Kidney (tissue), 14 donors: ENCODE results near the gene ADPRHL1. TPM values are rescaled to one million over a fixed set of nuclear protein-coding genes. Genes with fewer than 3 reads are reported as not detected.
A peak's percentile ranks its signal among the peaks of the same experiment; 100 is the strongest.

Source experiments
- DNase-seq, 5 donors: peaks; one replicate each; pipeline ENCODE4 v3.0.0-alpha.2; 2013 to 2020
- FAIRE-seq: peaks from 2 replicates; lab custom pipeline; 2012; peaks lifted over from hg19 to GRCh38; lab: Jason Lieb, UNC
- H3K27ac ChIP-seq, 2 donors: one replicate each; pipeline ENCODE4 v1.7.0; 2013; ENCODE audit warnings: low read depth in 2 of 2, low read length in 2 of 2, inconsistent platforms in 1 of 2
- H3K27me3 ChIP-seq: one replicate; pipeline ENCODE4 v1.7.1; 2013; ENCODE audit warnings: low read length, inconsistent platforms; ENCODE audit not compliant: control insufficient read depth, insufficient read depth
- H3K36me3 ChIP-seq, 3 donors: one replicate each; pipeline versions ENCODE4 v1.7.0 to v1.7.1; 2013; ENCODE audit warnings: low read length in 3 of 3, control low read depth in 1 of 3, inconsistent platforms in 1 of 3; ENCODE audit not compliant: insufficient read depth in 3 of 3, control insufficient read depth in 2 of 3
- H3K4me1 ChIP-seq, 3 donors: one replicate each; pipeline versions ENCODE4 v1.7.0 to v1.7.1; 2013; ENCODE audit warnings: low read length in 3 of 3, inconsistent platforms in 1 of 3, low read depth in 1 of 3; ENCODE audit not compliant: control insufficient read depth in 2 of 3, insufficient read depth in 2 of 3
- H3K4me3 ChIP-seq, 3 donors: one replicate each; pipeline versions ENCODE4 v1.7.0 to v1.8.1; 2013; ENCODE audit warnings: low read length in 3 of 3, control low read depth in 1 of 3, inconsistent platforms in 1 of 3
- H3K9ac ChIP-seq, 3 donors: one replicate each; pipeline versions ENCODE4 v1.7.0 to v1.7.1; 2013; ENCODE audit warnings: low read length in 3 of 3, control low read depth in 1 of 3, inconsistent platforms in 1 of 3
- H3K9me3 ChIP-seq, 3 donors: one replicate each; pipeline versions ENCODE4 v1.7.0 to v1.7.1; 2013; ENCODE audit warnings: low read length in 3 of 3, control low read depth in 1 of 3, inconsistent platforms in 1 of 3; ENCODE audit not compliant: control insufficient read depth in 2 of 3, insufficient read depth in 1 of 3
- CTCF ChIP-seq: IDR thresholded peaks from 3 replicates; pipeline ENCODE4 v1.5.1; 2012; ENCODE audit warnings: mild to moderate bottlenecking, moderate library complexity, borderline replicate concordance; ENCODE audit not compliant: insufficient read depth; ENCODE audit errors: extremely low read depth
- intact Hi-C: fragments of 100-400 bp; cut with DNase I; formaldehyde crosslinking; loops from one replicate; pipeline ENCODE4 v1.11.1; 2022
- polyA plus RNA-seq: library from polyadenylated mRNA; stranded (reverse); fragments of 350-450 nt; fragmentation: Illumina TruSeq; extraction: RNeasy Lipid Tissue Mini Kit (QIAGEN cat#74804); gene quantifications from one replicate; pipeline ENCODE4 v1.2.3, GENCODE V29; 2014; ENCODE audit warnings: low read depth, low replicate concordance; ENCODE audit not compliant: insufficient read depth
- total RNA-seq: library from RNA; stranded (reverse); fragmentation: NEBNext Ultra II Directional; extraction: Animal tissue kit (Norgen Biotek cat#: 25700); gene quantifications from one replicate; pipeline ENCODE4 v1.2.1, GENCODE V29; 2021
- donor health status: control.
- donor health status: control.
- donor health status: control.
- donor health status: control.
- donor health status: control.
- donor health status: DM: yes; HTN: yes; CAD: no.
- donor health status: Normal renal cell carcinoma (clear cell type).

Gene ADPRHL1
- total and polyA plus RNA-seq, 2 donors from 2014 or later = 1.1 to 1.5 TPM

GRCh38 chr13:113458253-113459065 is 5.2 kb upstream of the ADPRHL1 start:
- FAIRE-seq = no peak
- H3K4me3 ChIP-seq = no peak overlapping the region
- TF ChIP-seq CTCF = peak; percentile 14
- no peaks in the 10 kb centered on the region for H3K27me3 ChIP-seq
- no peak overlapping the region for H3K27ac ChIP-seq
- H3K36me3 ChIP-seq = peaks cover 4 to 58% (median 19%) of the 10 kb centered on the region in 3 donors
- H3K9me3 ChIP-seq = no peaks in the 10 kb centered on the region
- peak in 3 of 5 donors; percentile 42 to 44 (median 43) for DNase-seq
- H3K9ac ChIP-seq = no peak overlapping the region
- intact Hi-C loops = no loop called here
- H3K4me1 ChIP-seq = no peaks in the 10 kb centered on the region

DNA sequence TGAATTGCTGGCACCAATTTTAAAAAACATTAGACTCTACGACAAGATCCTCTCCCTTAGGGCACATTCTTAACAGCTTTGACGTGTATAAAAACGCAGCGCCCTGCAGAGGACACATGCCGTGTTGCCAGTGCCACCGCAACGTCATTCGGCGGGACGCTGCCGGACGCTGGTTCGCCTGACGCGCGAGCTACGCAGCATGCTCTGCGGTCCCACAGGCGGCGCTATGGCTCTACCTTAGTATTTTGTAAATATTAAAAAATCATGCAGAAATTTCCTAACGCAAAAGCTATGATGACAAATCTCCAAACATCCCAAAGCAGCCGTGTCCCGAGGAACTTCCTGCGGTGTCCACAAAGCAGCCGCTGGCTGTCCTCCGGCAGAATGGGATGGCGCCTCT is 4.2 kb upstream of the ADPRHL1 start:
- peak in 1 of 5 donors; percentile 69 for DNase-seq
- Histone ChIP-seq H3K4me3 (no peak overlapping the region), H3K9ac (no peak overlapping the region), H3K27ac (no peak overlapping the region), H3K9me3 (no peaks in the 10 kb centered on the region), H3K27me3 (no peaks in the 10 kb centered on the region), H3K4me1 (no peaks in the 10 kb centered on the region), H3K36me3 (peaks cover 4 to 58% (median 19%) of the 10 kb centered on the region in 3 donors)
- no peak for TF ChIP-seq CTCF
- FAIRE-seq = no peak
- intact Hi-C loops = no loop called here

GRCh38 chr13:113456116-113456702 is 2.9 kb upstream of the ADPRHL1 start:
- FAIRE-seq = no peak
- no peak overlapping the region for H3K27ac ChIP-seq
- H3K36me3 ChIP-seq = peaks cover 4 to 54% (median 19%) of the 10 kb centered on the region in 3 donors
- intact Hi-C loops = no loop called here
- H3K27me3 ChIP-seq = no peaks in the 10 kb centered on the region
- H3K9me3 ChIP-seq = no peaks in the 10 kb centered on the region
- peak in 1 of 5 donors; percentile 47 for DNase-seq
- no peak for TF ChIP-seq CTCF
- H3K9ac ChIP-seq = no peak overlapping the region
- no peak overlapping the region for H3K4me3 ChIP-seq
- H3K4me1 ChIP-seq = no peaks in the 10 kb centered on the region
